ENCODE results near the gene SUB1. TPM values are rescaled to one million over a fixed set of nuclear protein-coding genes. Genes with fewer than 3 reads are reported as not detected.

The SUB1 gene
- total RNA-seq, 1 experiment from 2014 or later, result 288 TPM

GRCh38 chr5:32601623-32602295 lies 16.4 kb downstream of the SUB1 start:
- Histone ChIP-seq H4K91ac (ENCODE audit: insufficient read length, low read depth, low read length) (no peak overlapping the region), H2AFZ (ENCODE audit: low read length) (no peak overlapping the region), H3K23ac (ENCODE audit: insufficient read length, low read depth, low read length) (no peak overlapping the region), H4K5ac (ENCODE audit: insufficient read length, low read depth, low read length) (no peak overlapping the region), H3K4me2 (ENCODE audit: insufficient read depth, insufficient read length, low read length) (no peak overlapping the region), H3K79me2 (ENCODE audit: insufficient read depth, low read length) (no peaks in the 10 kb centered on the region), H3K4me1 (ENCODE audit: insufficient read depth, low read length) (no peaks in the 10 kb centered on the region), H2BK5ac (ENCODE audit: insufficient read length, low read length) (no peak overlapping the region), H3K4ac (ENCODE audit: low read depth, low read length) (no peak overlapping the region), H3T11ph (ENCODE audit: low read length) (no peak overlapping the region), H3K14ac (ENCODE audit: insufficient read depth, low read length) (no peak overlapping the region), H2BK12ac (ENCODE audit: insufficient read length, low read depth, low read length) (no peak overlapping the region), H2BK15ac (ENCODE audit: low read depth, low read length) (no peak overlapping the region), H3K18ac (ENCODE audit: insufficient read length, low read depth, low read length) (no peak overlapping the region), H3K9me3 (ENCODE audit: control insufficient read depth, low read depth, low read length) (no peaks in the 10 kb centered on the region), H2AK5ac (ENCODE audit: insufficient read length, low read length) (no peak overlapping the region), H3K23me2 (ENCODE audit: insufficient read length, low read depth, low read length, poor library complexity, severe bottlenecking) (no peaks in the 10 kb centered on the region), H3K9ac (ENCODE audit: extremely low read depth, insufficient read length, low read length) (no peak overlapping the region), H4K8ac (replicated peaks; ENCODE audit: insufficient read length, low read depth, low read length) (no peak overlapping the region), H3K27ac (ENCODE audit: insufficient read length, low read depth, low read length) (no peak overlapping the region), H3K27me3 (ENCODE audit: insufficient read depth, low read length) (no peaks in the 10 kb centered on the region), H3K79me1 (ENCODE audit: insufficient read depth, low read depth, low read length, poor library complexity, severe bottlenecking) (no peaks in the 10 kb centered on the region), H2BK120ac (ENCODE audit: low read depth, low read length, poor library complexity, severe bottlenecking) (no peak overlapping the region), H4K20me1 (ENCODE audit: control insufficient read depth, insufficient read depth, insufficient read length) (no peaks in the 10 kb centered on the region), H3K56ac (ENCODE audit: insufficient read length, low read depth, low read length) (no peak overlapping the region), H2BK20ac (ENCODE audit: low read depth, low read length, poor library complexity, severe bottlenecking) (no peak overlapping the region)
- Mint-ChIP-seq H3K9me3 (no peaks in the 10 kb centered on the region), H3K4me3 (no peak overlapping the region), H3K27ac (no peak overlapping the region), H3K27me3 (ENCODE audit: low read depth) (no peaks in the 10 kb centered on the region), H3K4me1 (no peaks in the 10 kb centered on the region), H3K36me3 (ENCODE audit: insufficient read depth in 1 of 3, low read depth in 3 of 3) (peaks cover 25 to 72% (median 65%) of the 10 kb centered on the region in 3 experiments)
- DNase-seq, result no peak
- TF ChIP-seq CTCF (conservative IDR thresholded peaks at IDR 0.05), result no peak
- WGBS (ENCODE audit: extremely low coverage, insufficient read length, low lambda C conversion rate), result no CpG with 5 or more reads among the region's 1 CpG

Data from H9 (cell line).